ENCODE measurements around the gene GPHN. TPM values are rescaled to one million over a fixed set of nuclear protein-coding genes. Genes with fewer than 3 reads are reported as not detected.

GPHN gene
- total and polyA plus RNA-seq, 2 of the 4 experiments (the other 2 are of a cell fraction): 8.0 to 8.1 TPM

GRCh38 chr14:66641861-66642635 is 134.1 kb downstream of the GPHN start:
- Histone ChIP-seq H3K56ac (ENCODE audit: extremely low read depth, insufficient read depth, low read length) (no peak overlapping the region), H2AFZ (replicated peaks; ENCODE audit: low read length, poor library complexity) (no peak overlapping the region), H3K9ac (ENCODE audit: low read depth, low read length) (no peak overlapping the region), H4K20me1 (ENCODE audit: insufficient read depth, low read length) (no peaks in the 10 kb centered on the region), H3K9me1 (ENCODE audit: insufficient read depth, low read length) (no peaks in the 10 kb centered on the region), H2AK9ac (replicated peaks; ENCODE audit: low read depth, low read length, poor library complexity) (no peak overlapping the region), H3K27me3 (ENCODE audit: control insufficient read depth, insufficient read depth, low read length) (no peaks in the 10 kb centered on the region), H4K5ac (ENCODE audit: low read depth, low read length) (no peak overlapping the region), H3K9me3 (ENCODE audit: control insufficient read depth, insufficient read depth, low read length) (no peaks in the 10 kb centered on the region), H4K8ac (ENCODE audit: low read depth in 2 of 2, low read length in 2 of 2) (no peak overlapping the region), H4K91ac (ENCODE audit: insufficient read depth, low read depth, low read length) (no peak overlapping the region), H3K36me3 (ENCODE audit: control insufficient read depth, insufficient read depth, low read length) (no peaks in the 10 kb centered on the region), H3K18ac (ENCODE audit: low read depth, low read length) (no peak overlapping the region), H2BK5ac (ENCODE audit: low read depth, low read length, poor library complexity, severe bottlenecking) (no peak overlapping the region), H3K23ac (ENCODE audit: low read depth, low read length) (no peak overlapping the region), H3K4me2 (ENCODE audit: low read depth, low read length) (no peak overlapping the region), H2AK5ac (ENCODE audit: low read depth, low read length) (no peak overlapping the region), H3K4ac (ENCODE audit: low read depth, low read length) (no peak overlapping the region), H3K79me1 (ENCODE audit: low read depth in 1 of 2, low read length in 2 of 2) (no peaks in the 10 kb centered on the region), H2BK15ac (ENCODE audit: low read depth, low read length) (no peak overlapping the region), H3K27ac (ENCODE audit: insufficient read depth, low read length) (no peak overlapping the region), H3K14ac (replicated peaks; ENCODE audit: low read depth, low read length) (no peak overlapping the region), H3K4me3 (ENCODE audit: insufficient read depth, low read depth, low read length) (no peak overlapping the region), H2BK20ac (ENCODE audit: low read depth, low read length) (no peak overlapping the region), H3K4me1 (ENCODE audit: control insufficient read depth, insufficient read depth, low read length) (no peaks in the 10 kb centered on the region), H2BK120ac (ENCODE audit: low read depth, low read length) (no peak overlapping the region)
- POLR2A ChIA-PET (ENCODE audit: unreplicated experiment): no interaction called here
- WGBS, 2 experiments (ENCODE audit: extremely low coverage in 2 of 2, insufficient read length in 1 of 2): 80% methylated on average over 1 of the region's 2 CpGs; no CpG with 5 or more reads in 1 of the 2 experiments
- in situ Hi-C loops (cut with MboI; ENCODE audit: low sequenced_read_pairs): loop anchor here (25.0 kb wide), 1 partner anchor 645 kb away; no protein-coding TSS in a partner anchor
- DNase-seq: no peak
- no TSS peak for BruUV-seq (replicated peaks)
- TF ChIP-seq CEBPB (IDR thresholded peaks at IDR 0.05; ENCODE audit: low read depth, low read length) (no peak), ELK1 (IDR thresholded peaks at IDR 0.05; ENCODE audit: borderline replicate concordance, low read depth, low read length) (no peak)
- dilution Hi-C loops (cut with HindIII; ENCODE audit: low sequenced_read_pairs, unreplicated experiment): no loop called here
- intact Hi-C loops (cut with micrococcal nuclease): no loop called here
- no peak for ATAC-seq (ENCODE audit: low read depth)
- CTCF ChIA-PET: interaction anchor here (0.5 kb wide), 1 partner anchor 178 kb away, joined by 3 read pairs; no protein-coding TSS in a partner anchor
